GM06990 (cell line): ENCODE data around the gene SYNDIG1.

Experiments
- DNase-seq: peaks from one replicate; pipeline ENCODE4 v3.0.0-alpha.2; 2011; ENCODE audit not compliant: insufficient read length; ENCODE audit errors: extremely low read depth
- H3K27me3 ChIP-seq: replicated peaks from 2 replicates; pipeline ENCODE4 v1.6.0; 2011; ENCODE audit warnings: low read length; ENCODE audit not compliant: control insufficient read depth, insufficient read depth
- H3K36me3 ChIP-seq: 2 replicates; pipeline ENCODE4 v1.5.1; 2011; ENCODE audit warnings: low read length; ENCODE audit not compliant: control insufficient read depth, insufficient read depth
- H3K4me3 ChIP-seq: replicated peaks from 2 replicates; pipeline ENCODE4 v1.5.1; 2011; ENCODE audit warnings: low read depth, mild to moderate bottlenecking, control low read depth, low read length
- TF ChIP-seq, protein P1 (sequence below): IDR thresholded peaks from 2 replicates; pipeline ENCODE4 v1.5.1; 2011; ENCODE audit warnings: low read length, control low read depth, mild to moderate bottlenecking, inconsistent platforms; ENCODE audit not compliant: insufficient read depth, poor library complexity, severe bottlenecking

SYNDIG1 gene

DNA sequence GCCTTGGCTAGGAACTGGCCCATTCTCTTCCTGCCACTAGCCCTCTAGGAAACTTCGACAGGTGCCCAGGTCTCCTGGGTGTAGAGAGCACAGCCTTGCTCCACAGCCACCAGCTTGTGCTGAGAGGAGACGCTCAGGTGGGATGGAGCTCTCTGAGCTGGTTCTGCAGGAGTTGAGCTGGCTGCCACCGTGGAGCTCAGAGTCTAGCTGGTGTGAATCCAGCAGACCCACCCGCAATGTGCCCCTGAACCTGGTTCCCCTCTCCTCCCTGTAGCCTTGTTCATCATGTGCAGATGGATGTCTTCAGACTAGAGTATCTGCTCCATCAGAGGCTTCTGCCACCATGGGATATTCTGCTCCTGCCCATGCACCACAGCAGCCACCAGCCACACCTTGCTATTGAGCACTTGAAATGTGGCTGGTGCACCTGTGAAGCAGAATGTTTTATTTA lies 222.5 kb downstream of the SYNDIG1 start:
- TF ChIP-seq, protein P1, sequence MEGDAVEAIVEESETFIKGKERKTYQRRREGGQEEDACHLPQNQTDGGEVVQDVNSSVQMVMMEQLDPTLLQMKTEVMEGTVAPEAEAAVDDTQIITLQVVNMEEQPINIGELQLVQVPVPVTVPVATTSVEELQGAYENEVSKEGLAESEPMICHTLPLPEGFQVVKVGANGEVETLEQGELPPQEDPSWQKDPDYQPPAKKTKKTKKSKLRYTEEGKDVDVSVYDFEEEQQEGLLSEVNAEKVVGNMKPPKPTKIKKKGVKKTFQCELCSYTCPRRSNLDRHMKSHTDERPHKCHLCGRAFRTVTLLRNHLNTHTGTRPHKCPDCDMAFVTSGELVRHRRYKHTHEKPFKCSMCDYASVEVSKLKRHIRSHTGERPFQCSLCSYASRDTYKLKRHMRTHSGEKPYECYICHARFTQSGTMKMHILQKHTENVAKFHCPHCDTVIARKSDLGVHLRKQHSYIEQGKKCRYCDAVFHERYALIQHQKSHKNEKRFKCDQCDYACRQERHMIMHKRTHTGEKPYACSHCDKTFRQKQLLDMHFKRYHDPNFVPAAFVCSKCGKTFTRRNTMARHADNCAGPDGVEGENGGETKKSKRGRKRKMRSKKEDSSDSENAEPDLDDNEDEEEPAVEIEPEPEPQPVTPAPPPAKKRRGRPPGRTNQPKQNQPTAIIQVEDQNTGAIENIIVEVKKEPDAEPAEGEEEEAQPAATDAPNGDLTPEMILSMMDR, result no peak
- Histone ChIP-seq H3K4me3 (no peak overlapping the region), H3K27me3 (peaks cover 2% of the 10 kb centered on the region), H3K36me3 (no peaks in the 10 kb centered on the region)
- DNase-seq, result no peak

DNA sequence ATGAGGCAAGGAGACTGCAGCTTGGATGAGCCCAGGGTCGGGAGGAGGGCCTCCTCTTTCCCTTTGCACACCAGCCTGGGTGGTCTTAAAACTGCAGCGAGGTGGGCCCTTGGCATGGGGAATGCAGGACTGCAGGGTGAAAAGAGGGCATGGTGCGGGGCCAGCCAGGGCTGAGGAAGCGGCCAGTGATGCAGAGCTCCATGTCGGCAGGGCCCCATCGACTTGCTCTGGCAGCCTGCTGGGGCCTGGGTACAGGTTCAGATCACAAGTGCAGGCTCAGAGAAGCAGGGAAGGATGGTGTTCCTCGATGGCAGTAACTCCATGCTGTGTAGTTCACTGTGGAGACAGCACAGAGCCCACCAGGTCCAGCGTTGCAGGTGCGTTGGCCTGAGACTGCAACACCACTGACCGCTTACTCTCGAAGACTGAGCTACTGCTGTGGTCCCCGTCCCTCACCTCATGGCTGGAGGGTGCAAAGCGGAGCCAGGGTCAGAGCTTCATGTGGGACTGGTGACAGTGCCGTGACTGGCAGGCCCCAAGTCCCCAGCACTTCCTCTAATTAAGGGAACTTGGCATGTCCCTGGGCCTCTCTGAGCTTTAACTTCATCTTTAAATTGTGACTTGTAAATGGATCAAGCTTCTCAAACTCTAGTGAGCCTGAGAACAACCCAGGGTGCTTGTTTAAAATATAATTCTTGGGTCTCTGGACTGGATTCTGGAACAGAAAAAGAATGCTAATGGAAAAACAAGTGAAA lies 223.2 kb downstream of the SYNDIG1 start:
- Histone ChIP-seq H3K27me3 (peaks cover 2% of the 10 kb centered on the region), H3K36me3 (no peaks in the 10 kb centered on the region), H3K4me3 (no peak overlapping the region)
- TF ChIP-seq, protein P1, result no peak
- DNase-seq, result no peak

DNA sequence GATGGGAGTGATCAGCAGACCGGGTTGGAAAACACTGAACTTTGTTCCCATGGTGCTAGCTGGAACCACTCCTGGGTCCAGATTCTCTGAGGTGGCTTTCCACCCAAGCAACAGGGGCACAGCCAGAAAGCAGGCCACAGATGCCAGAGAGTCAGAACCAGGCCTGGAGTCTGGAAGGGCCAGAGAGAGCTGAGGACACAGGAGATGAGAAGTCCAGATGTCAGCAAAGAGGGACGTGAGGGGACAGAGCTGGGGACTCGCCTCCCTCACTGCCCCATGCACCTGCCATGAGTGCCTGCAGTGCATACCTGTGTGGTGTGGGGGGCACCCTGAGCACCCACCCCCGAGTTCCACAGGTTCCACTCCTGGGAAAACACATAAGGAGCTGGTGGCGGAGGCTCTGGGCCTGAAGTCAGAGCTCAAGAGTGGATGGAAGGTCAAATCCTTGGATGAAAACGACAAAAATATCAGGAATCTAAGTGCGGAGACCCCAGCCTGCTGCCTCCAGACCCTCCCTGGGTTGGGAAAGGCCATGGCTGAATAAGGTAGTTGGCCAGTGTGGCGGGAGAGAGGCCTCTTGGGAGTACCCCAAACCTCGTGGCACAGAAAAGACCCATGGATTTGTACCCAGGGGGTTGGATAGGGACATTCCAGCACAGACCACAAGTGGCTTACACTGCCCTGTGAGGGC lies 224.2 kb downstream of the SYNDIG1 start:
- Histone ChIP-seq H3K27me3 (peaks cover 2% of the 10 kb centered on the region), H3K36me3 (no peaks in the 10 kb centered on the region), H3K4me3 (no peak overlapping the region)
- DNase-seq, result no peak
- TF ChIP-seq, protein P1, result no peak

DNA sequence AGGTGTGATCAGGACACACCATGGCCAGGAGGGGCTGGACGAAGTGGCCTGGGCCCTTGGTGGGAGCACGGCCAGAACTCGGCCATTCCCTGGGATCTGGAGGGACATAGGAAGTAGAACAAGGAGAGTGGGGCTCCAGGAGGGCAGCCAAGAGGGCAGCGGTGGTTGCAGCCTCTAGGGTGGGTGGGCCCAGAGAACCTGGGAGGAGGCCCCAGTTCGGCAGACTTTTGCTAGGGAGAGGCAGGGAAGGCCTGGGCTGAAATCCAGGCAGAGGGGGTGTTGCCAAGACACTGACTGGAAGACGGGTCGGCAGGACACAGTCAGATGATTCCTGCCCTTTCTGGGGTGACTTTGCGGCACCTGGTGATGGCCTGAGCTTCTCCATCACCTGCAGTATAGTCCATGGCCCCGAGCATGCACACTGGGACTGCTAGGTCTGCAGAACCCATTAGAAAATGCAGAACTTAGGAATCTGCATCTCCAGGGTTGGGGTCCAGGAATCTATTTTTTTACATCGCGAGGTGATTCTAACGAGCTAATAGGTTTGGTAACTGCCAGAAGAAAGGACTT lies 224.8 kb downstream of the SYNDIG1 start:
- Histone ChIP-seq H3K27me3 (peaks cover 2% of the 10 kb centered on the region), H3K36me3 (no peaks in the 10 kb centered on the region), H3K4me3 (no peak overlapping the region)
- TF ChIP-seq, protein P1, result no peak
- DNase-seq, result no peak

DNA sequence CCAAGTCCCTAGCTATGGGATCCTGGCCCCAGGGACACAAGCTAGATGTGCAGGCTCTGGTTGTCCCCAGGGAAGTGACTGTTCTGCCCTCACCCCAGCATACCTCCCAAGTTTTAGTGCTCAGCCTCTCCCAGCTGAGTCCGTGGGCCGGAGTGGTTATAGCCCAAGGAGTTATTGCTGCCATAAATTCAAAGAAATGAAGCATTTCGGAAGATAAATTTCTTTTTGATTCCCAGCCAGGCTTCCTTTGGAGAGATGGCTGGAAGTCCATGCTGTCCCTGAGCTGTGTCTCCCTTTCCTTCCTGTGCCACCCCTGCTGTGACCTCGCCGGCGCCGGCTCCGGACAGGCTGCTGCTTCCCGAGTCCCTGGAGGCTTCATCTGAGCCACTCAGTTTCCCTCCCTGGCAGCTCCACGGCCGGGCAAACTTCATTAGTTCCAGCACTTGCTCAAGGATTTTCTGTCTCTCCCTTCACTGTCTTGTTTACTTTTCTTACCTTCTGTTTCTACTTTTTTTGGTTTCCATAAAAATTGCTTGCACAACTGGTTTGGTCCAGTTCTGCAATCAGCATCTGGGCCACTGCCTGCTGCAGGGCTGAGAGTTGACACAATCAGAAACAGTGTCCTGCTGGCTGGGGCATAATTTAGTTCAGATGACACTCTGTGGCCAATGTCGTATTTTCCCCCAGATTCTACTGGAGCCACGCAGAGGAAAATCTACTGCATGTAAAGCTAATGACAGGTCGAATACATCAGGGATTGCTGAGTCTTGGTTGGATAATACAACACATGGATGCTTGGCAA lies 225.5 kb downstream of the SYNDIG1 start:
- no peak for DNase-seq
- Histone ChIP-seq H3K4me3 (no peak overlapping the region), H3K36me3 (no peaks in the 10 kb centered on the region), H3K27me3 (peaks cover 2% of the 10 kb centered on the region)
- TF ChIP-seq, protein P1, result no peak
